MCF 10A (cell line): ENCODE measurements around the gene TMEM134. TPM values are rescaled to one million over a fixed set of nuclear protein-coding genes. Genes with fewer than 3 reads are reported as not detected.

Experiments used
- BruUV-seq: library from RNA; stranded (reverse); fragments of 400-500 nt; replicated peaks from 2 replicates; lab custom pipeline; 2021; lab: Mats Ljungman, UMichigan
- CTCF ChIA-PET: fragments of 300-600 bp; sonication (Branson Sonifier 250); formaldehyde crosslinking; extraction: SDS; loops from one replicate; lab custom pipeline; 2021; ENCODE audit warnings: antibody characterized with exemption, inconsistent platforms; lab: Yijun Ruan, JAX
- POLR2A ChIA-PET: fragments of 300-600, 350-650 bp; sonication (Branson Sonifier 250); formaldehyde crosslinking; extraction: SDS; loops from one replicate; lab custom pipeline; 2020; ENCODE audit warnings: antibody characterized with exemption, inconsistent platforms; lab: Yijun Ruan, JAX
- DNase-seq: peaks from one replicate; pipeline ENCODE4 v3.0.0-alpha.2; 2018; ENCODE audit not compliant: unreplicated experiment
- H3K27ac Mint-ChIP-seq: one replicate; pipeline ENCODE4 v1.8.0; 2022; ENCODE audit warnings: mild to moderate bottlenecking, low read depth, mixed read lengths; ENCODE audit not compliant: unreplicated experiment
- H3K27me3 Mint-ChIP-seq: one replicate; pipeline ENCODE4 v1.8.0; 2022; ENCODE audit warnings: mixed read lengths; ENCODE audit not compliant: insufficient read depth, unreplicated experiment
- H3K36me3 Mint-ChIP-seq: one replicate; pipeline ENCODE4 v1.8.0; 2022; ENCODE audit warnings: mild to moderate bottlenecking, moderate library complexity, mixed read lengths; ENCODE audit not compliant: insufficient read depth, unreplicated experiment
- H3K4me1 Mint-ChIP-seq: one replicate; pipeline ENCODE4 v1.8.0; 2022; ENCODE audit warnings: mixed read lengths; ENCODE audit not compliant: insufficient read depth, unreplicated experiment
- H3K4me3 Mint-ChIP-seq: one replicate; pipeline ENCODE4 v1.8.0; 2022; ENCODE audit warnings: mild to moderate bottlenecking, moderate library complexity, mixed read lengths; ENCODE audit not compliant: unreplicated experiment
- H3K9me3 Mint-ChIP-seq: one replicate; pipeline ENCODE4 v1.8.0; 2022; ENCODE audit warnings: mixed read lengths; ENCODE audit not compliant: unreplicated experiment
- intact Hi-C: fragments of 100-400 bp; cut with micrococcal nuclease; formaldehyde crosslinking; loops from 2 replicates; pipeline ENCODE4 v1.14.1; 2022
- total RNA-seq: library from RNA; stranded (reverse); gene quantifications from 2 replicates; pipeline ENCODE4 v1.2.3, GENCODE V29; 2022
- TF ChIP-seq, protein P1 (sequence below): fragments of 200-600 bp; IDR thresholded peaks from one replicate; pipeline ENCODE4 v1.8.0; 2022; ENCODE audit warnings: antibody characterized with exemption, mild to moderate bottlenecking; ENCODE audit not compliant: unreplicated experiment

Gene TMEM134
- total RNA-seq, 1 experiment from 2014 or later = 49.7 TPM

DNA sequence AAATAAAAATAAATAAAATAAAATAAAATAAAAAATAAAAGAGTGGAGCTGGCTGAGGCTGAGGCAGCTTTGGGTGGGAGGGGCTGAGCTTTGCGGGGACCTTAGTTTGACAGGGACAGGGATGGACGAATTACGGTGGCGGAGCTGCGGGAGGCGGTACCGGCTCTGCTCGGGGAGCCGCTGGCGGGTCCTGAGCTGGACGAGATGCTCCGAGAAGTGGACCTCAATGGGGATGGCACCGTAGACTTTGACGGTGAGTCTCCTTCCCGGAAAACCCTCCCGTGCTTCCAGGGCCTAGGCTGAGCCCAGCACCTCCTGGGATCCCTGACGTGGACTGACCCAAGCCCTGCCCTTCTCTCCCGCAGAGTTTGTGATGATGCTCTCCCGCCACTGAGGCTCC, 10.8 kb downstream of the TMEM134 start:
- Mint-ChIP-seq H3K27ac (no peak overlapping the region), H3K27me3 (no peaks in the 10 kb centered on the region), H3K4me3 (no peak overlapping the region), H3K4me1 (no peaks in the 10 kb centered on the region), H3K9me3 (no peaks in the 10 kb centered on the region), H3K36me3 (no peaks in the 10 kb centered on the region)
- intact Hi-C loops = no loop called here
- ChIA-PET POLR2A (interaction anchor here (0.6 to 1.5 kb wide), 3 partner anchors 9 to 25 kb away, joined by 3 to 5 read pairs (median 3); no protein-coding TSS in a partner anchor), CTCF (interaction anchor here (0.6 kb wide), 1 partner anchor 87 kb away, joined by 3 read pairs; no protein-coding TSS in a partner anchor)
- TF ChIP-seq, protein P1, sequence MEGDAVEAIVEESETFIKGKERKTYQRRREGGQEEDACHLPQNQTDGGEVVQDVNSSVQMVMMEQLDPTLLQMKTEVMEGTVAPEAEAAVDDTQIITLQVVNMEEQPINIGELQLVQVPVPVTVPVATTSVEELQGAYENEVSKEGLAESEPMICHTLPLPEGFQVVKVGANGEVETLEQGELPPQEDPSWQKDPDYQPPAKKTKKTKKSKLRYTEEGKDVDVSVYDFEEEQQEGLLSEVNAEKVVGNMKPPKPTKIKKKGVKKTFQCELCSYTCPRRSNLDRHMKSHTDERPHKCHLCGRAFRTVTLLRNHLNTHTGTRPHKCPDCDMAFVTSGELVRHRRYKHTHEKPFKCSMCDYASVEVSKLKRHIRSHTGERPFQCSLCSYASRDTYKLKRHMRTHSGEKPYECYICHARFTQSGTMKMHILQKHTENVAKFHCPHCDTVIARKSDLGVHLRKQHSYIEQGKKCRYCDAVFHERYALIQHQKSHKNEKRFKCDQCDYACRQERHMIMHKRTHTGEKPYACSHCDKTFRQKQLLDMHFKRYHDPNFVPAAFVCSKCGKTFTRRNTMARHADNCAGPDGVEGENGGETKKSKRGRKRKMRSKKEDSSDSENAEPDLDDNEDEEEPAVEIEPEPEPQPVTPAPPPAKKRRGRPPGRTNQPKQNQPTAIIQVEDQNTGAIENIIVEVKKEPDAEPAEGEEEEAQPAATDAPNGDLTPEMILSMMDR = no peak
- BruUV-seq = no TSS peak
- no peak for DNase-seq

DNA sequence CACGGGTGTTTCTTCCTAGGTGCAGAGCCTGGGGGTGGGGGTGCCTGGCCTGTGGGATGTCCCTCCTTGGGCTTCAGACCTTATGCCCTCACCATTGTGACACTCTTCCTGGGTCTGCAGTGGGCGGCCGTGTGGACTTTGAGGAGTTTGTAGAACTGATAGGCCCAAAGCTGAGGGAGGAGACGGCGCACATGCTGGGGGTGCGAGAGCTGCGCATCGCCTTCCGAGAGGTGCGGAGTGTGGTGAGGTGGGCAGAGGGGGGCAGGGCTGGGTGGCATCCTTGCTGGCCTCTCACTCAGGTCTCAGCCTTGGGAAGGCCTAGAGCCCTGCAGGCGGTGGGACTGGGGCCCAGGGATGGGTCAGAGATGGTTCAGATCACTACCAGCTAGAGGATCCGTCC, 11.6 kb downstream of the TMEM134 start:
- H3K4me3 Mint-ChIP-seq = no peak overlapping the region
- no peak for DNase-seq
- H3K27ac Mint-ChIP-seq = no peak overlapping the region
- H3K27me3 Mint-ChIP-seq = no peaks in the 10 kb centered on the region
- no peaks in the 10 kb centered on the region for H3K4me1 Mint-ChIP-seq
- BruUV-seq = no TSS peak
- intact Hi-C loops = no loop called here
- ChIA-PET POLR2A (interaction anchor here (0.6 kb wide), 1 partner anchor 8 kb away, joined by 3 read pairs; no protein-coding TSS in a partner anchor), CTCF (no interaction called here)
- no peaks in the 10 kb centered on the region for H3K9me3 Mint-ChIP-seq
- TF ChIP-seq, protein P1 = no peak
- H3K36me3 Mint-ChIP-seq = no peaks in the 10 kb centered on the region

DNA sequence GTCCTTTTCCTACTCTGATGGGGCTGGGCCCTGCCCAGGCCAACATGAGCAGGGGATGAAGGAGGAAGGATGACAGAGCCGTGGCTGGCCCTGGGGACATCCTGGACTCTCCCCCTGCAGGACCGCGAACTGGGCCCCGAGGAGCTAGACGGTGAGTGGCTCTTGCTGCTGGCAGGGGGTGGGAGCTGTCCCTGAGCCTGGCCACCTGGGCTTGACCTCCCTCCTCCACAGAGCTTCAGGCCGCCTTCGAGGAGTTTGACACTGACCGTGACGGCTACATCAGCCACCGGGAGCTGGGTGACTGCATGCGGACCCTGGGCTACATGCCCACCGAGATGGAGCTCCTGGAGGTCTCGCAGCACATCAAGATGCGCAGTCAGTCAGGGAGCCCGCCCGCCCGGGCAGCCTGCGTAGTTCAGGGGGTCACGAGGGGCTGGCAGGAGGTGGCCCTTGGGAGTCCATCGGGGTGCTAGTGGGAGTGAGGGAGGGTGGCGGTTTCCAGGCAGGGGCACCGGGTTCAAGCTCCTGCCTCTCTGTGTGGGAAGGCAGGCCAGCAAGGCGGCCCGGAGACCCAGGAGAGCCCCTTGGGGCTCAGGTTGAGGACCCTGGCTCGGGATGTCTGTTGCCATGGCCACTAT, 12.9 kb downstream of the TMEM134 start:
- no peak for DNase-seq
- POLR2A ChIA-PET = no interaction called here
- Mint-ChIP-seq H3K36me3 (peaks cover 4% of the 10 kb centered on the region), H3K27ac (no peak overlapping the region), H3K4me1 (no peaks in the 10 kb centered on the region), H3K27me3 (no peaks in the 10 kb centered on the region), H3K9me3 (no peaks in the 10 kb centered on the region), H3K4me3 (no peak overlapping the region)
- BruUV-seq = no TSS peak
- intact Hi-C loops = no loop called here
- CTCF ChIA-PET = no interaction called here
- TF ChIP-seq, protein P1 = no peak

DNA sequence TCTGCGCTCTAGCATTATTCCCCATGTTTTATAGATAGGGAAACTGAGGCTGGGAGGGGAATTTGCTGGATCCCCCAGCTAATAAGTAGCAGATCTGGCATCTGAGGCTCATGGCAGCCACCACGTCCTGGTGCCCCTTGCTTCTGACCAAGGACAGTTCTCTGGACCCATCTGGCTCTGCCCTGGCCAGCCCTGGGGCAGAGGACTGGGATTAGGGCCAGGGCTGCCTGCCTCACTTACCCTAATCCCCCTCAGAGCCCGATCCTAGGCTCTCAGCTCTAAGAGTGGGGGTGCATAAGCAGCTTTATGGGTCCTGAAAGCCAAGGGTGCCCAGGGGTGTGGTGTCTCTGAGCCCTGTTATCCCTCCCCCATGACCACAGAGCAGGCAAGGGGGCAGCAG, 14.0 kb downstream of the TMEM134 start, which contains the start of gene CABP4:
Gene CABP4 (plus strand): TSS at position 301 of the 400 bp plus-strand sequence. CDS start 70 bp downstream, at position 371.
- Mint-ChIP-seq H3K36me3 (peaks cover 4% of the 10 kb centered on the region), H3K27ac (no peak within 1 kb of the TSS), H3K4me1 (no peaks in the 10 kb centered on the region), H3K4me3 (no peak within 1 kb of the TSS), H3K9me3 (no peaks in the 10 kb centered on the region), H3K27me3 (no peaks in the 10 kb centered on the region)
- CTCF ChIA-PET = interaction anchor here (0.5 to 0.6 kb wide), 2 partner anchors 102 to 139 kb away, joined by 3 to 5 read pairs; partner anchors contain the start of gene POLD4
- no peak for DNase-seq
- TF ChIP-seq, protein P1 = no peak
- POLR2A ChIA-PET = interaction anchor here (0.7 kb wide), 1 partner anchor 19 kb away, joined by 3 read pairs; no protein-coding TSS in a partner anchor
- no TSS peak for BruUV-seq
- intact Hi-C loops = no loop called here
